Mucosa of gallbladder (tissue), 1 donor: ENCODE data around the gene ATP6V0C. TPM values are rescaled to one million over a fixed set of nuclear protein-coding genes. Genes with fewer than 3 reads are reported as not detected.

ENCODE experiments used
- DNase-seq: peaks from one replicate; pipeline ENCODE4 v3.0.0-alpha.2; 2020; ENCODE audit warnings: low spot score
- total RNA-seq: library from RNA; stranded (reverse); gene quantifications from one replicate; pipeline ENCODE4 v1.2.1, GENCODE V29; 2021
- donor health status: DM: no; HTN: no; CAD: no.

Gene ATP6V0C
- total RNA-seq = 246 TPM

DNA sequence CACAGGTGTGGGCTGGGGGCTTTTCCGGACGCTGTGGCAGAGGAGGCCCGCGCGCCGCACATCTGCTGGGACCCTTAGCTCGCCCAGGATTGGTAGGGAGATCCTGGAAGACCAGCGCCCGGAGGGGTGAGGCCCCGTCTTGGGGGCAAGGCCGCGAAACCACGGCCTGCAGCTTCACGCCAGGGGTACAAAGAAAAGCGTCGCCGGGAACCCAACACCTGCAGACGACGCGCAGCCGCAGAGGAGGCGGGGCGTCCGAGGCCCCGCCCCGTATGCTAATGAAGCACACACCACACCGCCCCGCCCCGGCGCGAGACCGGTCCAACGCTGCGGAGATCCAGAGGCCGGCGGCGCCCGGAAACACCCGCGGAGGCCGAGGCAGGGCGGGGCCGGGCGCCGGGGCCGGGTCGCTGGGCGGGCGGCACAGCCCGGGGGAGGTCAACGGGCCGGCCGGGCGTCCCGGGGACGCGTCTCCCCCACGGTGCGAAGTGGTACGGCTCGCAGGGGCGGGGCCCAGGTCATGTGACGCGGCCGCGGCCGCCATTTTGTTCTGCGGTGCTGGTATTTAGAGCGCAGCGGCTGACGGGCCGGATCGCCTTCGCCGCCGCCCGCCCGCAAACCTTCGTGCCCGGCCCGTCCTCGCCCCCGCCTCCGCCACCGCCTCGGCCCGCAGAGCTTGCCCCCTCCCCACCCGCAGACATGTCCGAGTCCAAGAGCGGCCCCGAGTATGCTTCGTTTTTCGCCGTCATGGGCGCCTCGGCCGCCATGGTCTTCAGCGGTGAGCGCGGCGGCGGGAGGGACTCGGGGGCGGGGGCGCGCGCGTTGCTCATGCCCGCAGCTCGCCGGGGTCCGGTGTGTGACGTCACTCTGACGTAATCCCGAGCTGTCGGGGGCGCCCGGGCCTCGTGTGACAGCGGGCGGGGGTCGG lies at the start of gene ATP6V0C:
Gene ATP6V0C (plus strand): TSS at position 548 of the 928 bp plus-strand sequence. CDS start 152 bp downstream, at position 700.
- peak; percentile 94 for DNase-seq

DNA sequence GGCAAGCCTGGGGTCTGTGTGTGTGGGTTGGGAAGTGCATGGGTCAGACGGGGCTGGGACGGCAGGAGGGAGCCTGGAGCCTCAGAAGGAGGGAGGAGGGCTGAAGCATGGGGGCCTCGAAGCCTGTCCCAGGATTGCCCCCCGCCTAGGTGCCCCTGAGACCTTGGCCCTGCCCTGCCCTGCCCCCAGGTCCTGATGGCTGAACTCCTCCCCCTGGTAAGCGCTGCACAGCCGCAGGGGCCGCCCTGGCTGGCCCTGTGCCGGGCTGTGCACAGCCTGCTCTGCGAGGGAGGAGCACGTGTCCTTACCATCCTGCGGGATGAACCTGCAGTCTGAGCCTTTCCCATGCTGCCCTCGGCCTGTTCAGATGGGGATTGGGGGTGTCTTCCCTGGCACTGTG lies 49.4 kb upstream of the ATP6V0C start:
- DNase-seq = no peak

DNA sequence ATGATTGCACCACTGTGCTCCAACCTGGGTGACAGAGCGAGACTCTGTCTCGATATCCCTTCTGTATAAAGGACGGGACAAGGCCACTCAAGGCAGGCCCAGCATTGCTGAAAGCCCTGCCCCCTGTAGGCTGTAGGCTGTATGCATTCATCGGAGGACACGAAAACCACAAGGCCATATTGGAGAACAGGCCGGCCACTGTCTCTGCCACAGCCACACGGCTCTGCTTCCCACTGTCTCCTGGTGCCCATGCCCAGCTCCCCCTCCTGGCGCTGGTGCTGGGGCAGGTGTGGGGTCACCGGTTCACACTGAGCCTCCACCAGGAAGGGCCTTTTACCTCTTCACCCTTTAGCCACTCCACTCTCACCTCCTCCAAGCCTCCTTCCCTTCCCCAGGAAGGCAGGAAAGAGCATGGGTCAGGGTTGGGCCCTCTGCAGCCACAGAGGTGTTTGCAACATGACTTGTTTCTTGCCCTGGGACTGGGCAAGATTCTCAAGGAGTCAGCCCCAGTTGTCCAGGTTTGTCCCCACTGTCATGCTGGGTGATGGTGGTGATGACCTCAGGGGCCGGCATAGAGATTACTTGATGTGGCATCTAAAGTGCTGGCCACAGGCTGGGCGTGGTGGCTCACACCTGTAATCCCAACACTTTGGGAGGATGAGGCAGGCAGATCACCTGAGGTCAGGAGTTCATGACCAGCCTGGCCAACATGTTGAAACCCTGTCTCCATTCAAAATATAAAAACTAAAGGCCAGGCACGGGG lies 47.9 kb upstream of the ATP6V0C start:
- no peak for DNase-seq

DNA sequence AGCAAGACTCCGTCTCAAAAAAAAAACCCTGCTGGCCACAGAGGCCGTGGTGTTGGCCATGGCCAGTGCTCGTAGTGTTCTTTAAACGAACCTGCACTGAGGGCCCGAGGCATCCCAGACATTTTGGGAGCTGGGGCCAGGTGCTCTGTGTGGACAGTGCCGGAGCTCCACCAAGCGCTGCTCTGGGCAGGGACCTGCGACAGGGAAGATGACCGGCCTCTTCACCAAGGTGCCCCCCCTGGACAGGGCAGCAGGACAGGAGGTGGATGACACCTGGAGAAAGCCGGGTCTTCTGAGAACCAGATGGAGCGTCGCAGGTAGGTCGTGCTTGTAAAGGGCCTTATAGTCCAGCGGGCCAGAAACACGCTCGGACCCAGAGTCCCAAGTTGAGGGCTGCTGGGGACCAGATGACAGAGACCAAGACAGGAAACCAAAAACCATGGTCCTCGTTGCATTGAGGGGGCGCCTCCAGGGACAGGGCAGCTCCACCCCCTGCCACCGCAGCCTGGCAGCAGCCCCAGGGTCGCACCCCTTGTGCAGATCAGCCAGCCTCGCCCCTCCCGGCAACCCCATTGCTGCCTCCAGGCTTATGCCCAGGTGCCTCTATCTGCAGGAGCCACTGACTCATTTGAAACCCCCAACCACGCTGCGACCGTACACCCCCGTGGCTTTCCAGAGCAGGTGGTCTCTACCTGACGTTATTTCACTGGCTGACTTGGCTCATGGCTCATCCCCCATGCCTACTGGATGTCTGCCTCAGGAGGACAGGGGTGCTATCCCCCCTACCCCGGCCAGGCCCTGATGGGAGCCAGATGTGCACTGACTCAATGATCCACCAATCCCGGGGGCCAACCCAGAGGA lies 46.9 kb upstream of the ATP6V0C start:
- DNase-seq = no peak

DNA sequence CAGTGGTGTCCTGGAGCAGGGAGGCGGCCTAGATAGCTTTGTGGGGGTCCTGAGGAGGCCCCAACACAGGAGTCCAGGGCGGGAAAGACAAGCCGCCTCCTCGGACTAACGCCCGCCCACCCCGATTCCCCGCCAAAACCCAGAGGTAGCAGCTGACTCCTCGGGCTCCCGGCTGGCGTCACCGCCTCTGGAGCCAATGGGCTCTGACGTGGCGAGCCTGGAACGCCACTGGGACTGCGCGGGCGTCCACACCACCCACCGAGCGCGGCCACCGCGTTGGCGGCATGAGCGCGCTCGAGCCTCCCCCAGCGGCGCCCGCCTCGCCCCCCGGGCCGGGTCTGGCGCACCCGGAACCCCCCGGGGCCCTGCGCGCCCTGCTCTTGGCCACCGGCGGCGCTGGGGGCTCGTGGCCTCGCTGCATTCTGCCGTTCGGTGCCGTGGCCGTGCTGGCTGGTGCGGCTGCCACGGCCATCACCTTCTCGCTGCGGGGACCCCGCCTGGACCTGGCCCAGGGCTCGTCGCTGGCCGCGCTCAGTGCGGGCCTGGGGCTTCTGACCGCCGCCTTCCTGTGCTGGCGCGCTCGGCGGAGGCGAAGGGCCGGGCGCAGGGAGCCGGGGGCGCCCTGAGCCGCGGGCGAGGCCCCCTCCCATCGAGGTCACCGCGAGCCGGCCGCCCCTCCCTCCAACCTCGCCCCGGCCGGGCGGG lies 46.1 kb upstream of the ATP6V0C start:
- DNase-seq = peak; percentile 71

DNA sequence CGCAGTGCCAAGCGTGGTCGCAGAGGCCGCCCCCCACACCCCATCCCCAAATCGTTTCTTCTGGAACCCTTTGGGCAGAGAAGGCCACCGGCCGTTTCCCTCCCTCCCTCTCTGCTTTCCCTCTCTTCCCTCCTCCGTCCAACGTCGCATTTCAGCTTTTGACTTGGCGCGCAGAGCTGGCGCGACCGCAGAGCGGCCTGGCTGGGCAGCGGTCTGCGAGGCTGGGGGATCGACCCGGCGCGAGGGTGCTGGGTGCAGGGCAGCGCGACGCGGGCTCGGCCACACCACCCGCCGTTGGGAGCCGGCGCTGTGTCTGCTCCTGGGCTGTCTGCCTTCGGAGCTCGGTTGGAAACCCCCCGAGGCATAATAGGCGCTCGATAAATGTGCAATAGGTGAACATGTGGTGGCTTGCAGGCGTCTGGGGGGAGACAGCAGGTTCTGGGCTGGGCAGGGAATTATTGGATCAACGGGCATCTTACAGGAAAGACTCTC lies 45.5 kb upstream of the ATP6V0C start:
- DNase-seq = no peak

DNA sequence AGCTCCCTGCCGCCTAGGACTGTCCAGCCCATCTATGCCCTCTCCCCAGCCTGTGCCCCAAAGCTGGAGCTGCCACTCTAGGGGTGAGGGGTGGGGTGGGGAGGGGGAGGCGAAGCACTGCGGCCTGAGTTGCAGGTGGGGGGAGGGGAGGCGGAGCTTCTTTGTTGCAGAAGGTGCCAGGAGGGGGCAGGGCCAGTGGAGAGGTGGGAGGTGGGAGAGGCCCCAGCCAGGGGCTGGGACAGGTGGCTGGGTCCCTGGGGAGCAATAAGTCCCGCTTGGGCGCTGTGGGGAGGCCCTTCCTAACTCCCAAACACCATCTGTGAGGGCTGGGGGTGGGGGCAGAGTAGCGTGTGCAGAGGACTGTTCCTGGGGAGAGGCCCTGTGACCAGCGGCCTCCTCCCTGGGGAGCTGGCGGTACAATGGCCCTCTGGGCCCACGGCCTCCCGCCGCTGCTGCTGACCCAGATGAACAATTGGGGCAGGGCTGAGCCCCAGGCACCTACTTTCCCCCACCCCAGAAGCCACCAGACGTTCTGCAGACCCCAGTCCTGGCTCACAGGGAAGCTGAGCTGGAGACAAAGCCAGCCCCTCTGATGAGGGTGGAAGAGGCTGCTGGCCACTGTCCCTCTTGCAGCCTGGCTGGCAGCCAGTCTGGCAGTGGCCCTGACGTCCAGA lies 44.9 kb upstream of the ATP6V0C start:
- DNase-seq = no peak

DNA sequence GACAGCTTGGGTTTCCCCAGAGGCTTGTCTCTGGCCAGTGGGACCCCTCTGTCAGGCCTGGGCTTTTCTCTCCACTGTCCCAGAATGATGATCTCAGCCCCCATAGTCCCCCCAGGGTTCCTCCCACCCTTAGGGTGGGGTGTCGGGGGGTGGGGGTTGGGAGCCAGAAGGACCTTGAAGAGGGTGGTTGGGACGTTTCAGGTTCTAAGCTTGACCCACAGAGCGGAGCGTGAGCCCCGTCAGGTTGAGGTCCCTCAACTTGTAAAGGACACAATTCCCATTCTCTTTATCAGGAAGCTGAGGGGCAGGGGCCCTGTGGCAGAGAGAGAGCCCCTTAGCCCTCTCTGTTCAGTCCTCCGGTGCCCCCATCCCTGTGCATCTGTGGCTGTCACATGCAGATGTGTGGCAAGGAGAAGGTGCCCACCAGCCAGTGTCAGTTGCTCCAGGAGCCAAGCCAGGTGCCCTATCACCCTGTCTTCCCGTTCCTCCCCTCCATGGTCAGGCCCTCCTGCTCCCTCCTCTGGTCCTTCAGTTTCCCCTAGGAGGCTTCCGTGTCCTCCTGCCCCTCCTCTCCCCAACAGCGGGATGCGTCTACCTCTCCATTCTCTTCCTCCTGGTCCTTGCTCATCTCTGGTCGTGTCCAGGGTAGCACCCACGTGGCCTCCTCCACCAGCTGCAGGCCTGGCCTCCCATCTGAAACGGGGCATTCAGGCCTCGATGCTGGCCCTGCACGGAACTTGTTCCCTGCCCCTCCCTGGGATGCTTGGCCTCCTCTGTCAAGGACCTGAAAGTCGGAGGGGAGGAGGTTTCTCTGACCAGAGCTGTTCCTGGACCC lies 44.1 kb upstream of the ATP6V0C start:
- DNase-seq = no peak

DNA sequence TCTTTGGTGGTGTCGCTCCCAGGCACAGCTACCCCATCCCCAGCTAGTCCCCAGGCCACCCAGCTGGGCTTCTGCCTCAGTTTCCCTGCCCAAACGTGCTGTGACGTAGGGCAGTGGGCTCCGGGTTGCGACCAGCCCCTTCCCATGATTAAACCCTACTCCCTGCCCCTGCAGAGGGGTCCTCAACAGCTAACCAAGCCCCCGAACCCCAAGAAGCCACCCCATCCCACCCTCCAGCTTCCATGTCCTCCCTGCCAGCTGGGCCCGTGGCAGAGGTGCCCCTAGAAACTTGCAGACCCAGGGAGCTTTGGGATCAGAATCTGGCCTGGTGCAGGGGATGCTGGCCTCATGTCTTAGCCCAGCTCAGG lies 43.5 kb upstream of the ATP6V0C start:
- no peak for DNase-seq

DNA sequence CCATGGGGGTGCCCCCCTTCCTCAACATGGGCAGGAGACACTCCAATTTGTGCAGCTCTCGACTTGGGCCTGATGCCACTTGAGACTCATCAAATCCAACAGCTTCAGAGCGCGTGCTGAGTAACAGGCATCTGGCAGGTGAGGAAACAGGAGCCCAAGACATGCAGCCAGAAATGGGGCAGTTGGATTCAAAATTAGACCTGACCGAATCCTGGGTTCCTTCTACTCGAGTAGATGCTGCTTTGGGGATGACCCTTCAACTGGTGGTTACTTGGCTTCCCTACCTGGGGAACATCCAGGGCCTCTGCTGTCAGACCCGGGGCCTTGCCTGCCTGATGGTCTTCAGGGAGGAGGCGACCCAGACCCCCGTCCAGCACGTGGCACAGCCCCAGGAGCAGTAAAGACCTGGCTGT lies 43.1 kb upstream of the ATP6V0C start:
- no peak for DNase-seq

DNA sequence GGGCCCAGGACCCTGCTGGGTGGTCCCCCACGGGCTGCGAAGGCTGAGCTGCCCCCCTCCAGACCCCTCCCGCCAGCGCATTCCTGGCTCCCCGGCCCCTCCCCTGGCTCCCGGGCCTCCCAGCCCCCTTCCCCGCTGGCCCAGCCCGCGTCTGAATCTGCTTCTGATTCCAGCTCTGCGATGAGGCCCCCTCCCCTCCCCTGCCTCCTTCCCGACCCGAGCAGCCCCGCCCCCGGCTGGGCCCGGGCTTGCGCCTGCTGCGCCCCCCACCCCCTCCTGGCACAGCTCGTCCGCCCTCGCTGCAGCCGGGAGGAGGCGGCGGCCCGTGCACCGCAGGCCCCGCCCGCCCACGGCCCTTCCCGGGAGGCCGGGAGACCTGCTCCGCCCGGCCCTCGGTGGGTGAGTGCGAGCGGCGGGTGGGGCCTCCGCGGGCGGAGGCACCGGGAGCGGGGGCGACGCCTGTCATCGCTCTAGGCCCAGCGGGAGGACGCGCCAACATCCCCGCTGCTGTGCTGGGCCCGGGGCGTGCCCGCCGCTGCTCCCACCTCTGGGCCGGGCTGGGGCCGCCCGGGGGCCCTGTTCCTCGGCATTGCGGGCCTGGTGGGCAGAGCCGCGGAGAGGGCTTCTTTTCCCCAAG lies 42.6 kb upstream of the ATP6V0C start, which contains the start of gene NTN3:
Gene NTN3 (plus strand): TSS at position 282 of the 637 bp plus-strand sequence. CDS start 405 bp downstream, outside the sequence.
- no peak for DNase-seq

DNA sequence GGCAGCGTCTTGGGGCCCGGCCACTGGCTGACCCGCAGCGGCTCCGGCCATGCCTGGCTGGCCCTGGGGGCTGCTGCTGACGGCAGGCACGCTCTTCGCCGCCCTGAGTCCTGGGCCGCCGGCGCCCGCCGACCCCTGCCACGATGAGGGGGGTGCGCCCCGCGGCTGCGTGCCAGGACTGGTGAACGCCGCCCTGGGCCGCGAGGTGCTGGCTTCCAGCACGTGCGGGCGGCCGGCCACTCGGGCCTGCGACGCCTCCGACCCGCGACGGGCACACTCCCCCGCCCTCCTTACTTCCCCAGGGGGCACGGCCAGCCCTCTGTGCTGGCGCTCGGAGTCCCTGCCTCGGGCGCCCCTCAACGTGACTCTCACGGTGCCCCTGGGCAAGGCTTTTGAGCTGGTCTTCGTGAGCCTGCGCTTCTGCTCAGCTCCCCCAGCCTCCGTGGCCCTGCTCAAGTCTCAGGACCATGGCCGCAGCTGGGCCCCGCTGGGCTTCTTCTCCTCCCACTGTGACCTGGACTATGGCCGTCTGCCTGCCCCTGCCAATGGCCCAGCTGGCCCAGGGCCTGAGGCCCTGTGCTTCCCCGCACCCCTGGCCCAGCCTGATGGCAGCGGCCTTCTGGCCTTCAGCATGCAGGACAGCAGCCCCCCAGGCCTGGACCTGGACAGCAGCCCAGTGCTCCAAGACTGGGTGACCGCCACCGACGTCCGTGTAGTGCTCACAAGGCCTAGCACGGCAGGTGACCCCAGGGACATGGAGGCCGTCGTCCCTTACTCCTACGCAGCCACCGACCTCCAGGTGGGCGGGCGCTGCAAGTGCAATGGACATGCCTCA lies 41.9 kb upstream of the ATP6V0C start:
- DNase-seq = no peak

DNA sequence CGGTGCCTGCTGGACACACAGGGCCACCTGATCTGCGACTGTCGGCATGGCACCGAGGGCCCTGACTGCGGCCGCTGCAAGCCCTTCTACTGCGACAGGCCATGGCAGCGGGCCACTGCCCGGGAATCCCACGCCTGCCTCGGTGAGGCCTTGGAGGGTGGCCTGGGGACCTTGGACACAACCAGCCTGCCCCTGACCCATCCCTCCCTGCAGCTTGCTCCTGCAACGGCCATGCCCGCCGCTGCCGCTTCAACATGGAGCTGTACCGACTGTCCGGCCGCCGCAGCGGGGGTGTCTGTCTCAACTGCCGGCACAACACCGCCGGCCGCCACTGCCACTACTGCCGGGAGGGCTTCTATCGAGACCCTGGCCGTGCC lies 41.3 kb upstream of the ATP6V0C start:
- DNase-seq = no peak

DNA sequence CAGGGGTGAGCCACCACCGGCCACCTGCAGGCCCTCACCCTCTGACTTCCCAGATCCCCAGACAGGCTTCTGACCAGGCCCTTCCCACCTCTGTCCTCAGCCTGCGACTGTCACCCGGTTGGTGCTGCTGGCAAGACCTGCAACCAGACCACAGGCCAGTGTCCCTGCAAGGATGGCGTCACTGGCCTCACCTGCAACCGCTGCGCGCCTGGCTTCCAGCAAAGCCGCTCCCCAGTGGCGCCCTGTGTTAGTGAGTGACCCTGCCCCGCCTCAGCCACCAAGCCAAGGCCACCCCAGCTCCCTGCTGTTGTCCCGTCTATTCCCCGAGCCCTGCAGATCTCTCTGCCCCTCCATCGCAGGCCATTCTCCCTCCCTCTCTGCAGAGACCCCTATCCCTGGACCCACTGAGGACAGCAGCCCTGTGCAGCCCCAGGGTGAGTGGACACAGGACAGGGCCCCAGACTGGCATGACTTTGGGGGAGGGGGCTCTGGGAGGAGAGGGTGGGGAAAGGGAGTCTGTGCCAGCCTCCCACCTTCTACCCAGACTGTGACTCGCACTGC lies 40.8 kb upstream of the ATP6V0C start:
- no peak for DNase-seq

DNA sequence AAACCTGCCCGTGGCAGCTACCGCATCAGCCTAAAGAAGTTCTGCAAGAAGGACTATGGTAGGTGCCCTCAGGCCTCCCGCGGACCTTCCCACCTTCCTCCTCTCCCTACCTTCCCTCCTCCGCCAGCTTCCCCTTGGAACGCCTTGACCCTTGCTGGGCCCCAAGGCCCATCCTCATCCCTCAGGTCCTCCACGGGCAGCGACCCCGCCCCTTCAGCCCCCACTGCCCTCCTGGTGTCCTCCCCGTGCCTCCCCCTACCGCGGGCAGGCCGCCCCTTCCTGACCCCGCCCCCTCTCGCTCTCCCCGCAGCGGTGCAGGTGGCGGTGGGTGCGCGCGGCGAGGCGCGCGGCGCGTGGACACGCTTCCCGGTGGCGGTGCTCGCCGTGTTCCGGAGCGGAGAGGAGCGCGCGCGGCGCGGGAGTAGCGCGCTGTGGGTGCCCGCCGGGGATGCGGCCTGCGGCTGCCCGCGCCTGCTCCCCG lies 40.3 kb upstream of the ATP6V0C start:
- no peak for DNase-seq

DNA sequence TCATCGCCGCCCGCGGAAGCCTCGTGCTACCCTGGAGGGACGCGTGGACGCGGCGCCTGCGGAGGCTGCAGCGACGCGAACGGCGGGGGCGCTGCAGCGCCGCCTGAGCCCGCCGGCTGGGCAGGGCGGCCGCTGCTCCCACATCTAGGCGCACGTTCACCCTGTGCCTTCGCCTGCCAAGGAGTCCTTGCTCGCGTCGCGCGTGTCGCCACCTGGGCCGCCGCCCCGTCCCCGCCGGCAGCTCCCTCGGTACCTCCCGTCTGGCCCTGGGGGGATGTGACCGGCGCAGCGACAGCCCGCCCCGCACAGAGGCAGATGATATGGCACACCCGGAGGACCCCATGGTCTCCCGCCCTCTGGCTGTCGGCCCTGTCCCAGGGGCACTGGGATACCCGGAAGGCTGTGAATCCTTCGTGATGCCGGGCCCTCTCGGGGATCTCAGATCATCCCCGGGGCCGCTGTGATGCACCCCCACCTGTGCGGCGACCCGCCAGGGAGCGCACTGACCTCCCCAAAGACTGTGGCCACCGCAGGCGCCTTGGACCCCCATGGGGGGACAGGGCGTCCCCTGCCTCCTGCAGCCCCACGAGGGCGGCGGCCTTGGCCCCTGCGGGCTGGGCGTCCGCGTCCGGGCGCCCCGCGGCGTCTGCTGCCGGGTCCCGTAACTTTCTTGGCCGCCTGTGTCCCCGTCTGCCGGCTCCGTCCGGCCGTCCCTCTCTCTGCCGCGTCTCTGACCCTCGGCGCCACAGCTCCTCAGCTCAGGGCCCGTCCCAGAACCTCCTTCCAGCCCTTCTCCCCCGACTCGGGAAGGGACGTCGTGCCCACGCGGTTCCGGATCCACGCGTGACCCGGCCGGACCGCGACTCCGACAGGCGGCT lies 39.5 kb upstream of the ATP6V0C start:
- DNase-seq = peak; percentile 26
